WI38 (cell line): ENCODE measurements around the gene PFDN2.
A peak's percentile ranks its signal among the peaks of the same experiment; 100 is the strongest.

Experiments used
- H3K4me3 ChIP-seq: 2 replicates; pipeline ENCODE4 v1.5.1; 2011; ENCODE audit warnings: low read depth, mild to moderate bottlenecking, control low read depth, low read length
- CTCF ChIP-seq: IDR thresholded peaks from 2 replicates; pipeline ENCODE4 v1.5.1; 2012; ENCODE audit warnings: low read depth, mild to moderate bottlenecking, control low read depth, low read length

PFDN2 gene

DNA sequence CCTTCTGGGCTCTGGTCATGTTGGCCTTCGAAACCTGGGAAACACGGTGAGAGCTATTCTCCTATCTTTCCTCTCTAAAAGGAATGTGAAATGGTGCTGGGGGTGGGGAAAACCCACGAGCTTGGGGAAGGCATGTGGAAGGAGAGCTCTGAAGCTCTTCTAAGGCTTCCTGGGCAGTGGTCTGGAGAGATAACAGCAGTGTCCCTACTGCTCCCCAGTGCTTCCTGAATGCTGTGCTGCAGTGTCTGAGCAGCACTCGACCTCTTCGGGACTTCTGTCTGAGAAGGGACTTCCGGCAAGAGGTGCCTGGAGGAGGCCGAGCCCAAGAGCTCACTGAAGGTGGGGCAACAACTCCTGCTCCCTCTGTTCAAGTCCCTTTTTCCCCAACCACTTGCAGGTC lies 44.2 kb upstream of the PFDN2 start:
- no peak overlapping the region for H3K4me3 ChIP-seq
- TF ChIP-seq CTCF: no peak

GRCh38 chr1:161161652-161162051 lies 43.8 kb upstream of the PFDN2 start:
- no peak overlapping the region for H3K4me3 ChIP-seq
- TF ChIP-seq CTCF: no peak

DNA sequence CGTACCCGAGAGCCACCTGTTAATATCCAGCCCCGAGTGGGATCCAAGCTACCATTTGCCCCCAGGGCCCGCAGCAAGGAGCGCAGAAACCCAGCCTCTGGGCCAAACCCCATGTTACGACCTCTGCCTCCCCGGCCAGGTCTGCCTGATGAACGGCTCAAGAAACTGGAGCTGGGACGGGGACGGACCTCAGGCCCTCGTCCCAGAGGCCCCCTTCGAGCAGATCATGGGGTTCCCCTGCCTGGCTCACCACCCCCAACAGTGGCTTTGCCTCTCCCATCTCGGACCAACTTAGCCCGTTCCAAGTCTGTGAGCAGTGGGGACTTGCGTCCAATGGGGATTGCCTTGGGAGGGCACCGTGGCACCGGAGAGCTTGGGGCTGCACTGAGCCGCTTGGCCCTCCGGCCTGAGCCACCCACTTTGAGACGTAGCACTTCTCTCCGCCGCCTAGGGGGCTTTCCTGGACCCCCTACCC lies 42.9 kb upstream of the PFDN2 start:
- no peak overlapping the region; the same call in 1 of the 2 replicates for H3K4me3 ChIP-seq
- TF ChIP-seq CTCF: no peak

GRCh38 chr1:161159913-161160243 lies 42.0 kb upstream of the PFDN2 start:
- no peak for TF ChIP-seq CTCF
- H3K4me3 ChIP-seq: peak overlapping the region; percentile 85

DNA sequence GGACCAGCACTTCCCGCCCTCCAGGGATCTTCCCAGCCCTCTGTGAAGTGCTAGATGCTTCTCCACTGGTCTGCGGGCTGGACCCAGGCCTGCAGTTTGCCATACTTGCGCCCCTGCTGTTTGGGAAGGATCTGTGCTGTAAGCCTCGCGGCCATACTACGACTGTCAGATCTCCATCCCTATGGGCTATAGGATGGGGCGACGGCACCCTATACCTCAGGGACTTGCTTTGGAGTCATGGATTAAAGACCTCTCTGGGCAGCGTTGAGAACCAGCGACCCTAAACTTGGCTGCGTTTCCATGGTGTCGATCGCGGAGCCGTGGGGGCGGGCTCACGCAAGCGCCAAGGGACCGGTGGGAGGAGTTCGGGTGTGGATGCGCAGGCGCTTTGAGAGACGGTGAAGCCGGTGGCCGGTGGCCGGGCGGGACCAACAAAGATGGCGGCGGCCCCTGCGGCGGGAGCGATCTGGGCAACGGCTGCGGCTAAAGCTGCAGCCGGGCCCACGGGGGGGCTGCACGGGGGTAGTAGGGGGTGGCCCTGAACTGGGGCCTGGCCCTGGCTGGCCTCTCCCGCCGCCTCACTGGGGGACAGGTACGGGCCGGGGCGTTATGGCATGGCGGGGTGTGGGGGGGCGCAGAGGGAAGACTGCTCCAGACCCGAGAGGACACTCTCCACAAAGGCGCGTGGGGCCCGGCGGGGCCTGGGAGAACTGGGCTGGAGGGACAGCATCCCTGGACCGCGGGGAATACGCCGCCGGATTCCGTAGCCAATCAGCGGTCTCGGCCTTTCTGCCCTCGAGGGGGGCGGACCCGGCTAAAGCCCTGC lies 41.5 kb upstream of the PFDN2 start, which contains the start of gene USP21:
USP21 (plus strand) TSS at position 414 of the 826 bp plus-strand sequence. CDS start 1,141 bp downstream, outside the sequence.
- TF ChIP-seq CTCF: no peak
- peak within 1 kb of the TSS; percentile 85 for H3K4me3 ChIP-seq

DNA sequence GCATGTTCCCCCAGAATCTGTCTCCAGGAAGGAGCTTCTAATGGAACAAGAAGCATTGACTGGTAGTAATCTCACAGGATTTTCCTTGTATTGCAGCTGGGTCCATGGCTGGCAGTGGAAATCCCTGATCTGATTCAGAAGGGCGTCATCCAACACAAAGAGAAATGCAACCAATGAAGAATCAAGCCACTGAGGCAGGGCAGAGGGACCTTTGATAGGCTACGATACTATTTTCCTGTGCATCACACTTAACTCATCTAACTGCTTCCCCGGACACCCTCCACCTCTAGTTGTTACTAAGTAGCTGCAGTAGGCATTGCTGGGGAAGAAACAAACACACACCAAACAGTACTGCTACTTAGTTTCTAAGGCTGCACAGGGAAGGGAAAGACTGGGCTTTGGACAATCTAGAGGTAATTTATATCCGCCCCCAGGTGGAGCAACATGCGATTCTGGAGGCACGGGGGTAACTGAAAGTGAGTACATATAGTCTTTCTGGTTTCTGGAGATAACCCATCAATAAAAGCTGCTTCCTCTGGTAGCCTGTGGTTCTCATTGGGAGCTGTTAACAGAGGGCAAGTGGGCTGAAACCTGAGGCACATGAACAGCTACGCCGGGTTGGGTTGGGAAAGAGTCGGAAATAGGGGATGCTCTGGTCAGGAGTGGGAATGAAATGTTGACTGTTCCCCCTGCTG lies 40.6 kb upstream of the PFDN2 start:
- no peak for TF ChIP-seq CTCF
- peak overlapping the region; percentile 85; the same call in 1 of the 2 replicates for H3K4me3 ChIP-seq

- no peak overlapping the region for H3K4me3 ChIP-seq
- no peak for TF ChIP-seq CTCF
Measured at GRCh38 chr1:161157867-161158266, 40.0 kb upstream of the PFDN2 start.
